Panc1 (cell line): ENCODE measurements around the gene ROCK2. TPM values are rescaled to one million over a fixed set of nuclear protein-coding genes. Genes with fewer than 3 reads are reported as not detected.
A peak's percentile ranks its signal among the peaks of the same experiment; 100 is the strongest.
"Not testable (repeated sequence)": the region's sequence is repeated elsewhere in the genome, so short reads cannot be mapped to it uniquely, and the experiment has no call there.

Experiments
- ATAC-seq: fragments of 200-7000 bp; cut with Tn5 transposase; 2 replicates; pipeline ENCODE4 v1.9.1; 2020; ENCODE audit warnings: mild to moderate bottlenecking, moderate library complexity
- BruUV-seq: library from RNA; stranded (reverse); fragments of 400-500 nt; replicated peaks from 2 replicates; lab custom pipeline; 2021; lab: Mats Ljungman, UMichigan
- CTCF ChIA-PET: fragments of 300-600 bp; sonication (Branson Sonifier 250); formaldehyde crosslinking; loops from one replicate; lab custom pipeline; 2022; ENCODE audit warnings: antibody characterized with exemption; lab: Charles Lee
- POLR2A ChIA-PET: fragments of 300-600 bp; sonication (Branson Sonifier 250); formaldehyde crosslinking; loops from one replicate; lab custom pipeline; 2022; ENCODE audit warnings: antibody characterized with exemption; lab: Charles Lee
- DNase-seq: peaks from one replicate; pipeline ENCODE4 v3.0.0-alpha.2; 2010; ENCODE audit warnings: low read depth, low spot score
- H3K27ac ChIP-seq: 2 replicates; pipeline ENCODE4 v1.5.1; 2011; ENCODE audit warnings: mild to moderate bottlenecking, low read length, inconsistent platforms
- H3K27me3 ChIP-seq: fragments of 200-500 bp; sonication (Bioruptor generic); 2 replicates; pipeline ENCODE4 v1.6.0; 2014; ENCODE audit warnings: low read length, inconsistent platforms; ENCODE audit not compliant: control insufficient read depth, insufficient read depth
- H3K36me3 ChIP-seq: fragments of 200-500 bp; sonication (Bioruptor generic); 2 replicates; pipeline ENCODE4 v1.5.1; 2014; ENCODE audit warnings: inconsistent platforms, mild to moderate bottlenecking, low read length, moderate library complexity; ENCODE audit not compliant: control insufficient read depth, insufficient read depth
- H3K4me1 ChIP-seq: 2 replicates; pipeline ENCODE4 v1.5.1; 2011; ENCODE audit warnings: inconsistent platforms, mild to moderate bottlenecking, low read length, moderate library complexity; ENCODE audit not compliant: control insufficient read depth, insufficient read depth
- H3K4me3 ChIP-seq, 2 experiments: 2 replicates each; pipeline ENCODE4 v1.5.1; 2011 to 2012; ENCODE audit warnings: low read depth in 2 of 2, low read length in 2 of 2, mild to moderate bottlenecking in 2 of 2, inconsistent platforms in 1 of 2, moderate library complexity in 1 of 2
- H3K9me3 ChIP-seq: fragments of 200-500 bp; sonication (Bioruptor generic); 2 replicates; pipeline ENCODE4 v1.5.1; 2014; ENCODE audit warnings: low read depth, mild to moderate bottlenecking, inconsistent platforms, low read length, moderate library complexity; ENCODE audit not compliant: control insufficient read depth, insufficient read depth
- CTCF ChIP-seq: fragments of 450-650 bp; IDR thresholded peaks from 2 replicates; pipeline ENCODE4 v1.5.1; 2017; ENCODE audit warnings: mild to moderate bottlenecking
- REST ChIP-seq, 2 experiments: IDR thresholded peaks; 2 replicates each; pipeline ENCODE4 v1.6.1; 2011 to 2012; ENCODE audit warnings: low read depth in 2 of 2, control low read depth in 1 of 2, low read length in 1 of 2, mild to moderate bottlenecking in 1 of 2, moderate library complexity in 1 of 2; ENCODE audit not compliant: insufficient read depth in 1 of 2
- SIN3A ChIP-seq: IDR thresholded peaks from 2 replicates; pipeline ENCODE4 v1.6.1; 2012; ENCODE audit warnings: low read depth, mild to moderate bottlenecking, low read length, moderate library complexity, borderline replicate concordance; ENCODE audit not compliant: insufficient read depth
- TCF7L2 ChIP-seq: IDR thresholded peaks from 2 replicates; pipeline ENCODE4 v1.6.1; 2011; ENCODE audit warnings: mild to moderate bottlenecking, low read depth, low read length, inconsistent platforms
- in situ Hi-C: cut with HindIII; loops from 2 replicates; pipeline ENCODE4 v1.10.0; 2016; ENCODE audit warnings: low sequenced_read_pairs, low pct_unique_long_range_greater_than_20kb
- intact Hi-C: fragments of 100-400 bp; cut with micrococcal nuclease; formaldehyde crosslinking; loops from one replicate; pipeline ENCODE4 v1.10.0; 2022; ENCODE audit not compliant: unreplicated experiment
- total RNA-seq: library from RNA; stranded (reverse); gene quantifications from one replicate; pipeline ENCODE4 v1.2.1, GENCODE V29; 2021; ENCODE audit not compliant: unreplicated experiment

Gene ROCK2
- total RNA-seq, 1 experiment from 2014 or later = 47.9 TPM

GRCh38 chr2:11235583-11235982, 108.9 kb downstream of the ROCK2 start:
- ChIA-PET CTCF (interaction anchor here (1.2 kb wide), 2 partner anchors 85 to 102 kb away, joined by 3 to 4 read pairs; a partner anchor contains a TSS), POLR2A (interaction anchor here (0.7 kb wide), 1 partner anchor 181 kb away, joined by 3 read pairs; no protein-coding TSS in a partner anchor)
- H3K27me3 ChIP-seq = no peaks in the 10 kb centered on the region
- H3K9me3 ChIP-seq = no peaks in the 10 kb centered on the region
- no peak for TF ChIP-seq SIN3A
- TF ChIP-seq REST (IDR thresholded peaks at IDR 0.05; ENCODE audit: insufficient read depth in 1 of 2, low read depth in 2 of 2, low read length in 1 of 2) = no peak
- TF ChIP-seq TCF7L2 = no peak
- no peak for TF ChIP-seq CTCF
- in situ Hi-C loops (no loop called here), intact Hi-C loops (loop anchor here (10.0 kb wide), 1 partner anchor 109 kb away; the partner anchor contains the start of gene ROCK2)
- no peak overlapping the region for H3K27ac ChIP-seq
- no TSS peak for BruUV-seq
- no peak overlapping the region for H3K4me3 ChIP-seq
- no peak for ATAC-seq
- DNase-seq = no peak
- H3K4me1 ChIP-seq = no peaks in the 10 kb centered on the region
- H3K36me3 ChIP-seq = no peaks in the 10 kb centered on the region

GRCh38 chr2:11234309-11234708, 110.1 kb downstream of the ROCK2 start:
- Histone ChIP-seq H3K36me3 (no peaks in the 10 kb centered on the region; the same call in 1 of the 2 replicates), H3K9me3 (no peaks in the 10 kb centered on the region), H3K27me3 (no peaks in the 10 kb centered on the region), H3K4me3 (no peak overlapping the region), H3K4me1 (no peaks in the 10 kb centered on the region), H3K27ac (no peak overlapping the region)
- DNase-seq = no peak
- ChIA-PET CTCF (interaction anchor here (1.0 to 1.2 kb wide), 3 partner anchors 87 to 177 kb away, joined by 3 to 6 read pairs (median 4); a partner anchor contains a TSS), POLR2A (no interaction called here)
- no TSS peak for BruUV-seq
- ATAC-seq = no peak
- TF ChIP-seq CTCF = peak; percentile 43; the same call in 1 of the 2 replicates
- TF ChIP-seq SIN3A = no peak
- in situ Hi-C loops = no loop called here
- intact Hi-C loops = loop anchor here (5.0 to 10.0 kb wide), 2 partner anchors 110 to 178 kb away; partner anchors contain the start of gene ROCK2

GRCh38 chr2:11231193-11231592, 113.2 kb downstream of the ROCK2 start:
- H3K4me3 ChIP-seq, BruUV-seq, H3K9me3 ChIP-seq, ATAC-seq, H3K4me1 ChIP-seq, CTCF ChIA-PET, H3K36me3 ChIP-seq, H3K27me3 ChIP-seq, in situ Hi-C loops, DNase-seq, POLR2A ChIA-PET, H3K27ac ChIP-seq: not testable (repeated sequence)
- intact Hi-C loops = loop anchor here (5.0 to 10.0 kb wide), 2 partner anchors 114 to 181 kb away; partner anchors contain the start of gene ROCK2
